Activated B cell treated with CpG ODN at 0.5 μM for 24 hours (primary cell): ENCODE results near the gene C5AR1. TPM values are rescaled to one million over a fixed set of nuclear protein-coding genes. Genes with fewer than 3 reads are reported as not detected.
"Not testable (repeated sequence)": the region's sequence is repeated elsewhere in the genome, so short reads cannot be mapped to it uniquely, and the experiment has no call there.

ENCODE experiments used
- ATAC-seq: fragments of 200-7000 bp; cut with Tn5 transposase; one replicate; pipeline ENCODE4 v1.10.0; 2021; ENCODE audit warnings: low read depth, mild to moderate bottlenecking, moderate library complexity
- CTCF ChIA-PET: fragments of 350-600 bp; sonication (Branson Sonifier 250); formaldehyde crosslinking; loops from one replicate; lab custom pipeline; 2021; ENCODE audit warnings: antibody characterized with exemption; lab: Charles Lee
- POLR2A ChIA-PET: fragments of 350-600 bp; sonication (Branson Sonifier 250); formaldehyde crosslinking; loops from one replicate; lab custom pipeline; 2021; ENCODE audit warnings: antibody characterized with exemption; lab: Charles Lee
- DNase-seq: peaks from one replicate; pipeline ENCODE4 v3.0.0; 2022
- H3K27ac Mint-ChIP-seq: one replicate; pipeline ENCODE4 v1.8.0; 2020; ENCODE audit warnings: mixed read lengths
- H3K27me3 Mint-ChIP-seq: one replicate; pipeline ENCODE4 v1.8.0; 2021; ENCODE audit warnings: mixed read lengths
- H3K36me3 Mint-ChIP-seq: one replicate; pipeline ENCODE4 v1.8.0; 2021; ENCODE audit warnings: low read depth, mixed read lengths
- H3K4me1 Mint-ChIP-seq: one replicate; pipeline ENCODE4 v1.8.0; 2021; ENCODE audit warnings: mixed read lengths
- H3K4me3 Mint-ChIP-seq: one replicate; pipeline ENCODE4 v1.8.0; 2020; ENCODE audit warnings: mild to moderate bottlenecking, mixed read lengths
- H3K9me3 Mint-ChIP-seq: one replicate; pipeline ENCODE4 v1.8.0; 2020; ENCODE audit warnings: mixed read lengths
- intact Hi-C: fragments of 100-400 bp; cut with micrococcal nuclease; formaldehyde crosslinking; loops from one replicate; pipeline ENCODE4 v1.15.1; 2024
- total RNA-seq: library from RNA; stranded (reverse); gene quantifications from 2 replicates; pipeline ENCODE4 v1.2.3, GENCODE V29; 2022
- TF ChIP-seq, protein P1 (sequence below): fragments of 200-600 bp; IDR thresholded peaks from one replicate; pipeline ENCODE4 v1.8.0; 2022; ENCODE audit warnings: antibody characterized with exemption, mild to moderate bottlenecking

The C5AR1 gene
- 1.7 and 2.2 TPM in 2 replicates for total RNA-seq

DNA sequence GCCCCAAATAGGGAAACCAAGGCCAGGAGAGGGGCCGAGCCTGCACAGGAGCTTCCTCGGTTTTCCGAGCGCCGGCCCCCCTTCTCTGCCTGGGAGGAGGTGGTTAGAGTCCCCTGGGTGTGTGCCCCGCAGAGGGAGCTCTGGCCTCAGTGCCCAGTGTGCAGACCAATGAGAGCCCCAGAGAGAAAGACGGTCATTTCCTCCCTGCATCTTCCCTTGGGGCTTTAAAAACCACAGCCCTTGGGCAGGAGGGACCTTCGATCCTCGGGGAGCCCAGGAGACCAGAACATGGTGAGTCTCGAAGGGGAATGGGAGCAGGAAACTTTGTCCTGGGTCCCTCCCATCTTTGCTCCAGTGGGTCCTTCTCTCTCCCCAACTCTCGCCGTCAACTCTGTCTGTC lies at the start of gene C5AR1:
Gene C5AR1 (plus strand): TSS at position 254 of the 400 bp plus-strand sequence. CDS start 35 bp downstream, at position 289.
- Mint-ChIP-seq H3K27ac (no peak within 1 kb of the TSS), H3K4me3 (no peak within 1 kb of the TSS), H3K4me1 (peaks cover 6% of the 10 kb centered on the region), H3K9me3 (no peaks in the 10 kb centered on the region), H3K36me3 (no peaks in the 10 kb centered on the region), H3K27me3 (peaks cover 16% of the 10 kb centered on the region)
- POLR2A ChIA-PET: interaction anchor here (0.6 kb wide), 1 partner anchor 64 kb away, joined by 3 read pairs; no protein-coding TSS in a partner anchor
- ATAC-seq: no peak
- intact Hi-C loops: no loop called here
- TF ChIP-seq, protein P1, sequence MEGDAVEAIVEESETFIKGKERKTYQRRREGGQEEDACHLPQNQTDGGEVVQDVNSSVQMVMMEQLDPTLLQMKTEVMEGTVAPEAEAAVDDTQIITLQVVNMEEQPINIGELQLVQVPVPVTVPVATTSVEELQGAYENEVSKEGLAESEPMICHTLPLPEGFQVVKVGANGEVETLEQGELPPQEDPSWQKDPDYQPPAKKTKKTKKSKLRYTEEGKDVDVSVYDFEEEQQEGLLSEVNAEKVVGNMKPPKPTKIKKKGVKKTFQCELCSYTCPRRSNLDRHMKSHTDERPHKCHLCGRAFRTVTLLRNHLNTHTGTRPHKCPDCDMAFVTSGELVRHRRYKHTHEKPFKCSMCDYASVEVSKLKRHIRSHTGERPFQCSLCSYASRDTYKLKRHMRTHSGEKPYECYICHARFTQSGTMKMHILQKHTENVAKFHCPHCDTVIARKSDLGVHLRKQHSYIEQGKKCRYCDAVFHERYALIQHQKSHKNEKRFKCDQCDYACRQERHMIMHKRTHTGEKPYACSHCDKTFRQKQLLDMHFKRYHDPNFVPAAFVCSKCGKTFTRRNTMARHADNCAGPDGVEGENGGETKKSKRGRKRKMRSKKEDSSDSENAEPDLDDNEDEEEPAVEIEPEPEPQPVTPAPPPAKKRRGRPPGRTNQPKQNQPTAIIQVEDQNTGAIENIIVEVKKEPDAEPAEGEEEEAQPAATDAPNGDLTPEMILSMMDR: no peak
- no peak for DNase-seq
- CTCF ChIA-PET: interaction anchor here (1.1 to 2.0 kb wide), 2 partner anchors 25 to 39 kb away, joined by 3 to 8 read pairs; partner anchors contain the start of gene DHX34

- H3K4me1 Mint-ChIP-seq: peaks cover 49% of the 10 kb centered on the region
- TF ChIP-seq, protein P1: no peak
- H3K27me3 Mint-ChIP-seq: no peaks in the 10 kb centered on the region
- ChIA-PET POLR2A (interaction anchor here (1.2 kb wide), 1 partner anchor 34 kb away, joined by 3 read pairs; no protein-coding TSS in a partner anchor), CTCF (no interaction called here)
- intact Hi-C loops: no loop called here
- H3K36me3 Mint-ChIP-seq: peaks cover 65% of the 10 kb centered on the region
- DNase-seq: no peak
- H3K4me3 Mint-ChIP-seq: no peak overlapping the region
- no peak overlapping the region for H3K27ac Mint-ChIP-seq
- H3K9me3 Mint-ChIP-seq: no peaks in the 10 kb centered on the region
- ATAC-seq: no peak
These were observed 49.2 kb upstream of the C5AR1 start for GRCh38 chr19:47260476-47260875.

DNA sequence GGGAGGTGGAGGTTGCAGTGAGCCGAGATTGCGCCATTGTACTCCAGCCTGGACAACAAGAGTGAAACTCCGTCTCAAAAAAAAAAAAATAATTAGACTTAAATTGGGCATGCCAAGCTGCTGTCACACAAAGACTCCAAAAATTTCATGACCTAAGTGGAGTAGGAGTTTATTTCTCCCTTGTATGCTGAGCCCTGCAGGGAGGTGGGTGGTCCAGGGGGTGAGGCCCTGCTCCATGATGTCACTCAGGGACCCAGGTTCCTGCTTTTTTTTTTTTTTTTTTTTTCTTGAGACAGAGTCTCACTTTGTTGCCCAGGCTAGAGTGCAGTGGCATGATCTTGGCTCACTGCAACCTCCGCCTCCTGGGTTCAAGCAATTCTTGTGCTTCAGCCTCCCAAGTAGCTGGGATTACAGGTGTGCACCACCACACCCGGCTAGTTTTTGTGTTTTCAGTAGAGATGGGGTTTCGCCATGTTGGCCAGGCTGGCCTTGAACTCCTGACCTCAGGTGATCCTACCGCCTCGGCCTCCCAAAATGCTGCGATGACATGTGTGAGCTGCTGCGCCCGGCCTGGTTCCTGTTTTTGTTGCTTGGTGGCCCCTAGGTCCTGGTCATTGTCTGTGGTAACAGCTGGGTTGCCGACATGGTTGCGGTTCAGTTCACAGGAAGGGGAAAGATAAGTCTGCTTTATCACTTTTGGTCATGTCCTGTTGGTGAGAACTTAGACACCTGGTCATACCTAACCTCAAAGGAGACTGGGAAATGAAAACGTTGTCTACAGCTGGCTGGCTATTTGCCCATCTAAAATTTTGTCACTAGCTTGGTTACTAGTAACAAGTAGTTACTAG lies 47.5 kb upstream of the C5AR1 start:
- peaks cover 70% of the 10 kb centered on the region for H3K36me3 Mint-ChIP-seq

DNA sequence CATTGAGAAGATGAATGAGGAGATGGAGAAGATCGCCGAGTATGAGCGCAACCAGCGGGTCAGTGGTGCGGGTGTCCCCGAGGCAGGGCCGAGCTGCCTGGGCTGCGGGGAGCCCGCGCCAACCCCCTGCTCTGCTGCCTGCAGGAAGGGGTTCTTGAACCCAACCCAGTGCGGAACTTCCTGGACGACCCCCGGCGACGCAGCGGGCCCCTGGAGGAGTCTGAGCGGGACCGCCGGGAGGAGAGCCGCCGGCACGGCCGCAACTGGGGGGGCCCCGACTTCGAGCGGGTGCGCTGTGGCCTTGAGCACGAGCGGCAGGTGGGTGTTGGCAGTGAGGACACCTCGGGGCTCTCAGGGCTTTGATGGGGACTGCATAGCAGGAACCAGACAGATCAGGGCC lies 45.0 kb upstream of the C5AR1 start:
- no peak for DNase-seq
- Mint-ChIP-seq H3K27ac (no peak overlapping the region), H3K27me3 (no peaks in the 10 kb centered on the region), H3K4me1 (peaks cover 18% of the 10 kb centered on the region), H3K4me3 (no peak overlapping the region), H3K9me3 (no peaks in the 10 kb centered on the region), H3K36me3 (peaks cover 67% of the 10 kb centered on the region)
- POLR2A ChIA-PET: no interaction called here
- intact Hi-C loops: no loop called here
- CTCF ChIA-PET: no interaction called here
- ATAC-seq: no peak
- TF ChIP-seq, protein P1: no peak

More for the DNA sequence above, 47.5 kb upstream of the C5AR1 start:
- intact Hi-C loops, H3K27me3 Mint-ChIP-seq, H3K9me3 Mint-ChIP-seq, DNase-seq: not testable (repeated sequence)
- Mint-ChIP-seq H3K4me1 (peaks cover 40% of the 10 kb centered on the region), H3K27ac (peak overlapping the region; percentile 72), H3K4me3 (peak overlapping the region; percentile 24)
- peak; percentile 65 for ATAC-seq
- POLR2A ChIA-PET: interaction anchor here (0.6 to 1.6 kb wide), 5 partner anchors 11 to 1099 kb away, joined by 3 to 32 read pairs (median 4); partner anchors contain the start of gene INAFM1
- CTCF ChIA-PET: interaction anchor here (1.0 to 1.4 kb wide), 2 partner anchors 18 to 22 kb away, joined by 3 to 6 read pairs; no protein-coding TSS in a partner anchor

GRCh38 chr19:47266401-47266941 lies 43.2 kb upstream of the C5AR1 start:
- Mint-ChIP-seq H3K27me3 (no peaks in the 10 kb centered on the region), H3K4me1 (peaks cover 10% of the 10 kb centered on the region), H3K4me3 (no peak overlapping the region), H3K27ac (no peak overlapping the region), H3K36me3 (peaks cover 67% of the 10 kb centered on the region), H3K9me3 (no peaks in the 10 kb centered on the region)
- intact Hi-C loops: no loop called here
- CTCF ChIA-PET: no interaction called here
- no peak for DNase-seq
- no peak for ATAC-seq
- TF ChIP-seq, protein P1: no peak
- POLR2A ChIA-PET: interaction anchor here (0.6 to 0.9 kb wide), 2 partner anchors 10 to 94 kb away, joined by 4 to 5 read pairs; partner anchors contain the start of gene CCDC9
